GM19324 (cell line): ENCODE data around the gene ABCB10.
"Not testable (repeated sequence)": the region's sequence is repeated elsewhere in the genome, so short reads cannot be mapped to it uniquely, and the experiment has no call there.

ENCODE experiments used
- ATAC-seq: cut with Tn5 transposase; IDR thresholded peaks from one replicate; pipeline ENCODE4 v1.9.1; 2021; ENCODE audit warnings: mild to moderate bottlenecking, moderate library complexity; ENCODE audit not compliant: unreplicated experiment, low FRiP score

Gene ABCB10

DNA sequence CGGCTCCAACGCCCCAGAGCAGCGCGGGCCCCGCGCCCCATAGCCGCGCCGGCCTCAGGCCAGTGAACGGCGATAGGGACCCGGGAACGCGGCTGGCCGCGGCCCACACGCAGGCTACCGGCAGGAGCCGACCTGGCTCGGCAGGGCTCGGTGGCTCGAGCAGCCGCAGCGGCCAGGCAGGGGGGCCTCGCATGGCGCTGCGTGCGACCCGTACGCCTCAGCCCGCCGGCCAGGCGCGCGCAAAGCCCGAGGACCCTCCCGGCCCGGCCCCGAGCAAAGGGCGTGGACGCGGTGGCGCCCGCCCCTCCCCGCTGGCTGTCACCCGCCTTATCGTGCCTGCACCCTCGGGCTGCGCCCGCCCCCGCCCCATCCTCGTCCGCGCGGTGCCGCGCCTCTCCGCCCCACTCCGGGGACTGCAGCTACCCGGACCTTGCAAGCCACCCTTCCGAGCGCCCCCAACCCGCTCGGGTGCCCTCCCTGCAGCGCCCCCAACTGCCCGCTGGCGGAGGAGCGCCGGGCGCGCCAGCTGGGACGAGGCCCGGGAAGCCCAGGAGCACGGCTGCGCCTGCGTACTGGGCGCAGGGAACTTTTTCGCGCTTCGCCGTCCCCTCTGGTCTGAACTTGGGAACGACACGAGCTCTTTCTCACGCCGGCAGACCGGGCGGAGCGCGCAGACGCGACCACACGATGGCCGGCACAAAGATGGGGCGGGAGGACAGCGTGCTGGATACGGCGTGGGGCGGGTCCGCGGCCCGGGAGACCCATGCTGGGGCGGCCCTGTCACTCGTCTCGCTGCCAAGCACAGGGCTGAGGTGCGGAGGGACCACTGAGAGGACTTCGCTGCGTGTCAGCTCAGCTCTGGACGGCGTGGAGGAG is at the start of gene ABCB10:
Gene ABCB10, minus strand, starts transcription at position 248 of the 876 bp plus-strand sequence. Its CDS starts 55 bp downstream, at position 193.
- peak; percentile 82 for ATAC-seq

DNA sequence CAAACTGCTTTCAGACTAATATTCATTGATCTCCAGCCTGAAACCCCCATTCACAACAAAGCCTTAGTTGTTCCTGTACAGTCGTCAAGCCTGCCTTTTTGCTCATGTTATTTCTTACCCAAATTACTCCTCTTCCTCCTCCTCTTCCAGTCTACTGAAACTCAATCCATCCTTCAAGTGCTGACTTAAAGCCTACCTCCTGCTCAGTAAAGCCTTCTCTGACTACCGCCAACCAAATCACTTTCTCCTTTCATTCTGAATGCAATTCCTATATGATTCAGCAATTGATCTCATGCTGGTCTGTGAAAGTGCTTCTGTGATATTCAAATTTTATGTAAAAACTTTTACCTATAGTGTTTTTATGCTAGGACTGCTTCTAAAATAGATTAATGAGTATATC is 48.9 kb upstream of the ABCB10 start:
- ATAC-seq = no peak

DNA sequence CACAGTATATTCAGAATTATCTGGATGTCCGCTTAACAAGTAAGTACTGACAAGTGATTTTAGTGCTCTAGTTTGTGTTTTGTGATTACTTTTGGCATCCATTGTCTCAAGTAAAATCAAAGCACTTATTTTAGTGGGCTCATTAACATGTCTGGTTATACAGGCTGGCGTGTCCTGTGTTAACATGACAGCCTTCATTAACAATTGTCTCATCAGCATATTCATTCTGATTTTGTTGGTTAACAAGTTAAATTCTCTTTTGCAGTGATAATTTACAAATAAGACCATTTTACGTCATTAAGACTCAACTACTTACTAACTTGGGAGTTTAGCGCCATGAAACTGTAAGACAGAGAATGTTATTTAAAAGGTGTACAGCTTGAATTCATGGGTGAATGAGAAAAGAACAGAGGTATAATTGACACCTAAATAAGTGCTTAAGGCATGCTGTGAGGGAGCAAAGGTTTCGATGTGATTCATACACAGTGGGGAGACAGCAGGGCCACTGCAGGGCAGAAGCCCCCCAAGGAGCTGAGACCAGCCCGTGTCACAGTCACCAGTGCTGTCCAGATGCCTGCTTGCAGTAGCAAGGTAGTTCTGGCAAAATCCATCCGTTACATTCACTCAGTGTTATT is 45.0 kb upstream of the ABCB10 start:
- no peak for ATAC-seq

DNA sequence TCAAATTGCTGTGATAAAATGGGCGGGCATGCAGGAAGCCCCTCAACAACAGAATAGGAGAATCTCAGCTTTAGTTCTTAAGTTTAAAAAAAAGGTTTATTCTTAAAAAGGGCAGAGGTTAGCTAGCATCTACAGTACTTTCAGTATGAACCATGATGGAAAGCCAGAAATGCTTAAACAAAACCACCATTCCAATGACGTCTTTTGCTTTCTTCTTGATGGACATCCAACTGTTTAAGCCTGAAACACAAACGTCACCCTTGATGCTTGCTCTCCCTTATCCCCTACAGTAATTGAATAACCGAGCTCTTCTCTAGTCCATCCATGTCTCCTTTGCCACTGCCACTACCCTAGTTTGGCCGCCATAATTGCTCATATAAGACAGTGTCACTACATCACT is 41.7 kb upstream of the ABCB10 start:
- ATAC-seq = no peak

DNA sequence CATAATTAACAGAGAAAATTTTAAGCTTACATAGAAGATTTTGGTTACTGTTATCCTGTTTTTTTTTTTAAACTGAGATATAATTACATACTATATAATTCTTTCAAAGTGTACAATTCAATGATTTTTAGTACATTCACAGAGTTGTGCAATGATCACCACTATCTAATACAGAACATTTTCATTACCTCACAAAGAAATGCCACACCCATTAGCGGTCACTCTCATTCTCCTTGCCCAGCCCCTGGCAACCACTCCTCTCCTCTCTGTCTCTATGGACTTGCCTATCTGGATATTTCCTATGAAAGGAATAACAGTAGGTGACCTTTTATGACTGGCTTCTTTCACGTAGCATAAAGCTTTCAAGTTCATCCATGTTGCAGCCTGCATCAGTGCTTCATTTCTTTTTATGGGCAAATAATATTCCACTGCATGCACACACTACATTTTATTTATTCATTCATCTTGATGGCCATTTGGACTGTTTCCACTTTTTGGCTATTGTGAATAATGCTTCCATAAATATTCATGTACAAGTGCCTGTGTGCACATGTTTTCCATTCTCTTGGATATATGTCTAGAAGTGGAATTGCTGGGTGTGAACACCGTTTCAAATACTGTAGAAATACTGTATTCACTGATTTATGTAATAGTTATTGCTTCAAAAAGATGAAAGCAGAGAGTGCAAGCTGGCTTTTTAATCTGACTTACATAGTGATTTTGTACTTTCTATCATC is 40.9 kb upstream of the ABCB10 start:
- ATAC-seq = no peak

DNA sequence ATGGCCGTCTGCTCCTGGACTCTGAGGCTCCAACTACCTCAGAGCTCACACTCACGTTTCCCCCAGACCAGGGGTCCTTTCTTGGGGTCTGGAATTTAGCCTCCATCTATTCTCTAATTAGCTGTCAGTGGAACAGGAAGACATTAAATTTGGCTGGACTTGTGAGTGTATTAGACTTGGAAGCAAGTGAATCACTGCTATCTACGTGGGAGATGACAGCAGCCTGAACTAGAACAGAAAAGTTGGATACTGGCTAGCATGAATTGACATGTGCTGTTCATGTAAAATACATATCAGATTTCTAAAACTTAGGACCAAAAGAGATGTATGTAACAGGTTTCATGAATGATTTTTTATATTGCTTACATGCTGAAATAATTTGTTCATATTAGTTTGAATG is 39.4 kb upstream of the ABCB10 start:
- no peak for ATAC-seq

DNA sequence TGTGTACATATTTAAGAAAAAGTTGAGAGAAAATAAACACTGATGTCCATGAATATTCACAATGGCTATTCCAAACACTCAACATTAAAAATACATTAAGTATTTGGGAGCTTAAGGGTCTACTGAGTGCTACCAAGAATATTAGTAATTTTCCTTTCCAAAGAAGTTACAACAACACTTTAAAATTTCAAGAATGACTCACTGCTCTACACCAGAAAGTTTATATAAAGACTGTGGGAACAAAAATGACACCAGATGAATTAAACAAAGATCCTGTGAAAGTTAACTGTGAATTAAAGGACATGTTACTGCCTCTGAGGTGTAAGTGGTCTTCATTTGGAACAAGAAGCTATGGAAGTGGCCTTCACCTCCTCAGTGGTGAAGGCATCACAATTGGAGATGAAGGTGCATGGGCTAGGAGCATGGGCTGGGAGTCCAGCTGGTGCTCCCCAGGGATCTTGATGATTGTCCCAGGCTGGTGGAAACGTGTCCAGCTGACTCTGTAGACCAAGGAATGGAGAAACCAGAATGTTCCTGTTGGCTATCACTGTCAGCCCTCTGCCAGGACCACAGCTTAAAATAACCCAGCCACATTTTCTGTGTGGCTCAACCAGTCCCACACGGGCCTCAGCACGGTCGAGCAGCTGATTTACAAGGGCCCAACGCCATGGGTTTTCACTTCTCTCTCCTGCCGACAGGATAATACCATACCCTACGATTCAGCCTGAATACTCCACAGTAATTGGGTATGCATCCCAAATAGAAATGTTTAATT is 38.6 kb upstream of the ABCB10 start:
- no peak for ATAC-seq

DNA sequence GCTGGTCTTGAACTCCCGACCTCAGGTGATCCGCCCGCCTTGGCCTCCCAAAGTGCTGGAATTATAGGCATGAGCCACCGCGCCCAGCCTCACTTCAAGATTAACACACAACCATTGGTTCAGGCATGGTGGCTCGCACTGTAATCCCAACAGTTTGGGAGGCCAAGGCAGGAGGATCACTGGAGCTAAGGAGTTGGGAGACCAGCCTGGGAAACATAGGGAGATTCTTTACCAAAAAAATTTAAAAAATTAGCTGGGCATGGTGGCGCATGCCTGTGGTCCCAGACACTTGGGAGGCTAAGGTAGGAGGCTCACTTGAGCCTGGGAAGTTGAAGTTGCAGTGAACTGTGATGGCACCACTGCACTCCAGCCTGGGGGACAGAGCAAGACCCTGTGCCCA is 37.4 kb upstream of the ABCB10 start:
- not testable (repeated sequence) for ATAC-seq

DNA sequence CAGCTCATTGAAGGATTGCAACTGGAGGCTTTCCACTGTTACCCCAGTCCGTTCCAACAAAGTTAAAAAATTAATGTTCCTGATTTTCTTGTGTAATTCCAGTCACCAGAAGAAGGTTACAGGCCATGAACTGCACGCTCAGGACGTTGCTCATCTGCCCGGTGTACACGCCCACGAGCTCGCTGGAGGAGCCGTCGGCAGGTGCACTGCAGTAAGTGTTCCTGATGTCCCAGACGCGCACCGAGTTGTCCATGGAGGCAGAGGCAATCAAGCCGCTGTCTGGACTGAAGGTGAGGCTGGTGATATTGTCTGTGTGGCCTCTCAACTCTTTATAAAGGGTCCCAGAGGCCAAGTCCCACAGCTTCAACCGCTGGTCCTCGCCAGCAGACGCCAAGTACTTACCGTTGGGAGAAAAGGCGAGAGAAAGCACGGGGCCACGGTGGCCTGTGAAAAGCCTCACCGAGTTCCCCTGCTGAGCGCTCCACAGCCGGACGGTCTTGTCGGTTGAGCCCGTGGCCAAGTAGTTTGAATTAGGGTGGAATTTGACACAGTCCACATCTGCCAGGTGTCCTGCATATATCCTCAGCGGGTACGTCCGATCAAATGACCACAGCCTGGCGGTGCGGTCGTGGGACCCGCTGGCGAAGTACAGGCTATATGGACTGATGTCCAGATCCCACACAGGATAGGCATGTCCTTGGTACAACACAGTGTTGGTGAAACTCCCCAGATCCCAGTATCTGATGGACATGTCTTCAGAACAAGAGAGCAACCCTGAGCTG is 35.9 kb upstream of the ABCB10 start:
- no peak for ATAC-seq

DNA sequence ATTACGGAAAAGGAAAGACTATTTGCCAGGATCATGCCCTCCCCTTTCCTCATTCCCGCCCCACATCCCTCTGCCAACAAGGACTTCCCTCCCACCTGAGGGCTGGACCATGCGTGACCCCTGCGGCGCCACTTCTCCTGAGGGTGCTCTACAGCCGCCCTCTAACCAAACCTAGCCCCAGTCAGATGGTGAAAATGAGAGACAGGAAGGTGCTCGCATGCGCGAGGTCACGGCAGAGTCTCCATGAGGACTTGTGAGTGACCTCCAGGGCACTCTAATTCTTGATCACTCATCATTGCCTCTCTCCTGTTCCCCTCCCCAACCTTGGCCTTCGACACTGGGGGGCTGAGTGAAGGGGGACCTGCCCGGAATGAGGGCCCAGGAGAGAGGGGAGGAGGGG is 35.3 kb upstream of the ABCB10 start:
- no peak for ATAC-seq

DNA sequence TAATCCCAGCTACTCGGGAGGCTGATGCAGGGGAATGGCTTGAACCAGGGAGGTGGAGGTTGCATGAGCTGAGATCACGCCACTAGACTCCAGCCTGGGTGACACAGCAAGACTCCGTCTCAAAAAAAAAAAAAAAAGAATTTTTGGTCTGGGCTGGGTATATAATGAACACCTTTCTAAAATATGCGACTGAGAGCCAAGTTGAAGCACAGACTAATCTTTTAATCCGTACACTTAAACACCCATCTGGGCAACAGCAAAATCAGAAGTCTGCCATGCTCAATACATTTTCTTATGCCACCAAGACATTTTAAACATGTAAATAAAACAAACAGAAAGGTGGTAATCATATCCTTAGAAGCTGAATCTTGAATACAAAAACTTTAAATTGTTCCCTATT is 31.6 kb upstream of the ABCB10 start:
- ATAC-seq = no peak

DNA sequence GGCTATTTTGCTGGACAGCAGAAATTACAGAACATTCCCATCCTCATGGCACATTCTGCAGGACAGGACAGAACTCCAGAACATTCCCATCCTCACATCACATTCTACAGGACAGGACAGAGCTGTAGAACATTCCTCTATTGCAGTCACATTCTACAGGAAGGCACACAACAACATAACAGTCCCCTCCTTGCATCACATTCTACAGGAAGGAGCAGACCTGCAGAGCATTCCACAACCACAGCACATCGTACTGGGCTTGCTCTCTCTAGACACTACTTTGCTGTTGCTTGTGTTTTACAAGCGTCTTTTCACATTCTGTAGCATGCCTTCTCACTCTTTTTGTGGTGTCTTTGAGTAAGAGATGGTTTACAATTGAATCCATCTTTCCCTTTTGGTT is 26.8 kb upstream of the ABCB10 start:
- no peak for ATAC-seq

DNA sequence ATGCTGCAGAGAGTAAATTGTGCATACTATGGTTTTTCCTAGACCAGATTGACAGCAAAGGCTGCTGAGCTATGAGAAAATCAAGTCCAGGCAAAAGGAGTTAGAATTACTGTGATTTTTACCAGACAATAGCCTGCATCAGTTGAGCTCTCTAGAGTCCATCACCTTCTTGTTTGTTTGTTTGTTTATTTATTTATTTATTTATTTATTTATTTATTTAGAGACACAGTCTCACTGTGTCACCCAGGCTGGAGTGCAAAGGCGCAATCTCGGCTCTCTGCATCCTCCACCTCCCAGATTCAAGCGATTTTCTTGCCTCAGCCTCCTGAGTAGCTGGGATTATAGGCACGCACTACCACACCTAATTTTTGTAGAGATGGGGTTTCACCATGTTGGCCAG is 24.2 kb upstream of the ABCB10 start:
- no peak for ATAC-seq

DNA sequence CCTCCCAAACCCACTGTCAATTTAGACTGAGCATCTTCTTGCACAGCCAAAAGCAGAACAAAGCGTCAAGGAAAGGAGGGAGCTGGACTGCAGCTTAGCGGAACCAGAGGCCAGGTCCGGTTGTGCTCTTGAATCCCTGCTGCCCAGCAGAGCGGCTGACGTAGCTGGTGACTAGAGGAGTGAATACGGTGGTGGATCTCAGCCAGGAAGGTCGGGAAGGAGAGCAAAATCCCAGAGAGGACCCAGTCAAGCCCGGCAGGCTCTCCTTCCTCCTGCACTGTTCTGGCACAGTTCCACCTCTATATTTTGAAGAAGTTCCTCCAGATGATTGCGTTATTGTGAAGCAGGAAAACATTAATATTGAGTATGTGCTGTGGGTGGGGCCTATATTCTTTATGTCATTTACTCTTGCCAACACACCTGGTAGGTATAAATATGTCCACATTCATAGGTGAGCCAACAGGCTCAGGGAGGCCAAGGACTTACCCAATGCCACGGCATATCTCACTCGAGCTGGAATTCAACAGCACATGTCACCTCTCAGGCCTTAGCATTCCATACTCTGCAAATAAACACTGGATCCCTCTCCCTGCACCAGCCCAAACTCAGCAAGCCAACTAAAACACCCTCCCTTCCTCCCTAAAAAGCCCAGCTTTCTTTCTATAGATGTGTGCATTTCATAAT is 23.6 kb upstream of the ABCB10 start:
- no peak for ATAC-seq

DNA sequence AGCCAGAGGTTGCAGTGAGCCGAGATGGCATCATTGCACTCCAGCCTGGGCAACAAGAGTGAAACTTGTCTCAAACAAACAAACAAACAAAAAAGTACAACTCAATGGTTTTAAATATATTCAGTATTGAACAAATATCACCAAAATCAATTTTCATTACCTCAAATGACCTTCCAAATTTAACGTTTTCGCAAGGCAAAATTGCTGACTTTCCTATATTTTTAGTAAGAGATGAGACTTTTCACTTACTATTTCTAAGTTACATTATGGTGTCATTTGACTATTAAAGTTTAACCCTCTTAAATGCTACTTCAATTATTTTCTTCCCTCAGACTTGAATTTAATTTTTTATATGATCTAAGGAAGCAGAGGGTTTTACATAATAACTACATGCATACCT is 23.0 kb upstream of the ABCB10 start:
- no peak for ATAC-seq

DNA sequence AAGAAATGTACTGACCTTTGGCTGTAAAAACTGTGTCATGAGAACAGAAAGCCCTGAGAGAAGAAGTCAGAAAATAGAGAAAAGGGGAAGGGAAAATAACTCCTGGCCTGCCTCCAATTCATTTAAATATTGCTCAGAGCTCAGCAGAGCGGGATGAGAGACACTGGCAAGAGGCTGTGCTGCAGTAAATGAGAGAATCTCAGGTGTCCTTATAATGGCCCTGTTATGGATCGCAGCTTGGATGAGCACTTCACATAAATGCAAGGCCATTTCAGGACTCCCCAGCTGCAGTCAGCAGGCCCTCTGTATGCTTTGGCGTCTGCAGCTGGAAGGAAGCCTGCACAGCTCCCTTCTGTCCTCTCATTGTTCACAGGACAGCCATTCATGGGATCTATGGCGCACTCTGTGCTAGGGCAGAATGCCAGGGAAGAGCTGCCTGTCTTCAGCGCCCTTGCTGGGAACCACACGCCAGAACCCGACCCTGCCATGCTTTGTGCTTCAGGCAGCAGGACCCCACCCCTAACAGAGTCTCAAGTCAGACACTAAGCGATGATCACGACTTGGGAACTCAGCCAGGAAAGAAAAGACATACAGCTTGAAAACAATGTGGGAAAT is 20.7 kb upstream of the ABCB10 start:
- ATAC-seq = peak; percentile 84

DNA sequence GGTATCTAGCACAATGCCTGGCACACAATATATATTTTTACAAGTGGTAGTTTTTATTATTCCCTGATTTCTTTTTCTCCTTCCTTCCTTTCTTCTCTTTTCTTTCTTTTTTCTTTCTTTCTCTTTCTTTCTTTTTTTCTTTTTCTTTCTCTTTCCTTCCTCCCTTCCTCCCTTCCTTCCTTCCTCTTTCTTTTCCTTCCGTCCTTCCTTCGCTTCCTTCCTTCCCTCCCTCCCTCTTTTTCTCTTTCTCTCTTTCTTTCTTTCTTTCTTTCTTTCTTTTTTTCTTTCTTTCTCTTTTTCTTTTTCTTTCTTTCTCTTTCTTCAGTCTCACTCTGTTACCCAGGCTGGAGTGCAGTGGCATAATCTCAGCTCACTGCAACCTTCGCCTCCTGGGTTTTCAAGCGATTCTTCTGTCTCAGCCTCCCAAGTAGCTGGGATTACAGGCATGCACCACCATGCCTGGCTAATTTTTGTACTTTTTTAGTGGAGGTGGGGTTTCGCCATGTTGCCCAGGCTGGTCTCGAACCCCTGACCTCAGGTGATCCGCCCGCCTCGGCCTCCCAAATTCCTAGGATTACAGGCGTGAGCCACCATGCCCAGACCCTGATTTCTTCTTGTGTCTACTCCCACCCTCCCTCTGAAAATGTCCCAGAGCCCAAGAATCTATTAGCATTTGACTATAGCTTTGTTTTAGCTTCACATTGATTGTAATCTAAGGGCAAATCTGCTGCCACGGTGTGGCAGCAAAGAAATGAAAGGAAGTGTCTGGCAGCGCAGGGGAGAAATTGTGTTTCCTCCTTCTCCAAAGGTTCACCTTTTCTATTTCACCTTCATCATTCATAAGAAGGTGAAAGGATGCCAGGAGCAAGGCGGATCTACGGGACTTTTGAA is 19.9 kb upstream of the ABCB10 start:
- peak; percentile 45 for ATAC-seq
